NOMO-1 treated with dmso at 0.1 percent for 144 hours (cell line): ENCODE data around the gene DAZAP1.
"Not testable (repeated sequence)": the region's sequence is repeated elsewhere in the genome, so short reads cannot be mapped to it uniquely, and the experiment has no call there.

Experiments
- DNase-seq: peaks from one replicate; lab custom pipeline; 2025; ENCODE audit not compliant: unreplicated experiment; lab: John Stamatoyannopoulos, UW

DAZAP1 gene

DNA sequence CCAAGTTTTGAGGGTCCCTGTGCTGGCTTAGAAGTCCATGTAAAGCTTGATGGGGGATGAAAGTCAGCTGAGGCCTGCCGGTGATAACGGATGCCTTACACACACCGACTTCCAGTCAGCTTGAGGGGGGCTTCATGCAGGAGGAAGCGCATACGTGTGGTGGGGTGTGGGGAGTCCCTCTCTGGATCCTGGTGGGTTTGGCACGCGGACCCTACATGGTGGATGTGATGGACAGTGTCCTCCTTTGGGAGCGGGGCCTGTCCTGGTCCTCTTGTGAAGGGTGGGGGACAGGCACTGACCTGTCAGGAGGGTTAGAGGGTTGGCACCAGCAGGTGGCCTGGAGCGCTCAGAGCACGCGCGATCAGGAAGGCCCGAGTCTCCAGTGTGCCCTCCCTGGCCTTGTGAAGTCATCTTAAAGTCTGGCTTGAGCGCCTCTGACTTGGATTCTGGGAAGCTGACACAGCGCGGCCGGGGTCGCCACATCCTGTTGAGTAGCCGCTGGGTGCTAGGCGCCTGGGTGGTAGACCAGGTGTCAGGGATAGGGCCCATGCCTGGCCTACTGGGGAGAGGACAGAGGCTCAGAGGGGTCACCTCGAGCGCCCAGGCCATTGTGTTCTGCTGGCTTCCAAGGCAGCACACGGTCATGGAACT, 2.9 kb downstream of the DAZAP1 start:
- no peak for DNase-seq

DNA sequence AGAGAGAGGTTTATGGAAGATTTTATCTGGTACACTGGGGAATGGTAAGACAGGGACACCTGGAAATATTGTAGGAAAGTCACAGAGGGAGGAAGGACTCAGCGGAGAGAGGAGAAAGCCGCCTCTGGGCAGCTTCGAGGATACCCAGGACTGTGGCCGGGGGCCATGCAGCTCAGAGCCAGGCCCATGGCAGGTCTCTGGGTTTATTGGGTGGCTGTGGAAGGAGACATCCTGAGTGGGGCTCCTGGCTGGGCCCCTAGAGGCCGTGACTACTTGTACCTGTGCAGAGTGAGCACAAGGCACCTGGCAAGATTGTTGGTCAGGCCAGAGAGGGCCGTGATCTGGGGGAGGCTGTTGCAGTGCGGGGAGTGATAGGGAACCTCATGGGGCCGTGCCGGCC, 3.4 kb downstream of the DAZAP1 start:
- no peak for DNase-seq

DNA sequence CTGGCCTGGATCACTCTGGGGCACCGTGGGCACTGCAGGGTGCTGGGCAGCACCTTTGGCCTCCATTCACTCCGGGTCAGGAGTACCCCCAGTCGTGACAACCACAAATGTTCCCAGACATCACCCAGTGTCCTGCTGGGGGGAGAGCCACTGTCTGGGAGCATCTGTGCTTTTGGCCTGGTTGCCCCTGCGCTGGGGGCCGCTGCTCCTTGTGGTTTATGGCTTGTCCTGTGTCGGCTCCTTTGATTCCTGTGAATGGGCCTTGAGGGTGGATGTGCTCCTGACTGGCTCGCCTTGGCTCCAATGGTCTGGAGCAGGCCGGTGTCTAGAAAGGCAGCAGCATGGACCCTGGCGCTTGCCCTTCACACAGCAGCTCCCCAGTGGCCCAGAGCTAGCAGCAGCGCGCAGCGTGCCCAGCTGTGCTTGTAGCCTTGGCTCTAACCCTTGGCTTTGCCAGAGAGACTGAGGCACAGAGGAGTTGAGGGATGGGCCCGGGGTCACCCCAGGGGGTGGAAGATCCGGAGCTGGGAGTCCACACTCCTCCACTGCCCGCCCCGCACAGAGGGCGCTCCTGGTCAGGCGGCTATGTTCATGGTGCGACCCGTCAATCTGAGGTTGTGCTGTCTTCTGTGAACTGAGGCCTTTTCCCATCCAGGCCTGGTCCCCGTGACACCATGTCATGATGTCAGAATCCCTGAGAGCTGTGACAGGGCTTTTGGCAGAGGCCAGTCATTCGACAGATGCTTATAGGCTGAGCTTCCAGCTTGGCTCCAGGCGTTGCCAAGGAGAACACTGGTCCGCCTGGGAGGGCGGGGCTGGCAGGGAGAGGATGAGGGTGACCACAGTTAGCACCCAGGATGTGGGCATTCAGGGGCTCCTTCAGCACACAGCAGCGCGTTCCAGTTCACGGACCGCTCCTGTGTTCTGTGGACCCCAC, 4.1 kb downstream of the DAZAP1 start:
- no peak for DNase-seq

DNA sequence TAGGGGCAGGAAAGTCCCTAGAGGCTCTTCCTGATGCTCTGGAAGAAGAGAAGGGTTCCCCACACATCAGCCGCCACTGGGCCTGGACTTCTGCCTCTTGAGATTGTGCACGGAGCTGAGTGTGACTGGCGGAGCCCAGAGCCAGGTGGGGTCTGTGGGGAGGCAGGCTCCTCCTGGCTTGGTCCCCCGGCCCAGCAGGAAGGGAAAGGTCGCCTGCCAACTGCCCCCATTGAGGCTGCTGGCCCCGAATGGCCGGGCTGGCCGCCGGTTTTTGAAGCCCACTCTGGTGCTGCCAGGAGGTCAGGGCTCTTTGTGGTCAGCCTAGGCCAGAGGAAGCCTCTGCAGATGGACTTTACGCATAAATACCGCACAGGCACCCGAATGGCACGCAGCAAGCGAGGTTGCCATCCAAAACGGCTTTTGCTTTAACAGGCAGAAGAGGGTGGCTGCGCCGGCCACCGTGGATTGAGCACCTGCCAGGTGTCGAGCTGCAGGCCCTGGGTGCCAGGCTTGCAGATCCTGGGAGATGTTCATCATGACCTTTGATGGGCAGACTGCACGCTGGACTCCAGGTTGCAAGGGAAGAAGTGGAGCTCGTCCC, 5.0 kb downstream of the DAZAP1 start:
- DNase-seq = no peak

DNA sequence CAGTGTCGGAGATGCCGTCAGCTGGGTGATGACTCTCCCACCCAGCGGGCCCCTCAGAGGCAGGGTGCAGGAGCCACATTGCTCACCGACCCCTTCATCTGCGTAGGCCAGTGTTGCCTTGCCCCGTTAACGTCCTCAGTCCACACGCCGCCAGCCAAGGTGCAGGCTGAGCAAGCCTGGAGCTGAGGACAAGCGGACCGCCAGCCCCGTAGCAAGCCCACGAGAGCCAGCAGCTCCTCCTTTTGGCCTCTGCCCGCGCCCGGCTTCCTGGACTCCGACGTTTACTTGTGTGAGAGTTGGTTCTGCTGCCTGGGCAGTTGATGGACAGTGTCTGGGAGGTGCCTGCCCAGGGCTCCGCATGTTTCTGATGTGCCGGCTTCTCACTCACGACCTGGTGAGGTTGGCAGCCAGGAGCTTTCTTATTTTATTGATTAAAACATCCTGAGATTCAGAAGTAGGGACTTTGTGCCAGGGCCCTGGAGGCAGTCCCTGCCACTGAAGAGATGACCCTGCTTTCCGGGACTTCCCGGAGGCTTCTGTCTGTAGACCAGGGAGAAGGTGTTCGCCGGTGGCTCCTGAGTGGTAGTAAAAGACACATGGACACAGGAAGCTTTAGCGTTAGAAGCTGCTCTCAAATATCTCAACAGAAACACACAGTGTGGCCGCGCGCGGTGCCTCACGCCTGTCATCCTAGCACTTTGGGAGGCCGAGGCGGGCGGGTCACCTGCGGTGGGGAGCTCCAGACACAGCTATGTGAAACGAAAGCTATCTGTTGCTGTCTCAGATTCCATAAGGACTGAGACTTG, 5.8 kb downstream of the DAZAP1 start:
- DNase-seq = no peak

DNA sequence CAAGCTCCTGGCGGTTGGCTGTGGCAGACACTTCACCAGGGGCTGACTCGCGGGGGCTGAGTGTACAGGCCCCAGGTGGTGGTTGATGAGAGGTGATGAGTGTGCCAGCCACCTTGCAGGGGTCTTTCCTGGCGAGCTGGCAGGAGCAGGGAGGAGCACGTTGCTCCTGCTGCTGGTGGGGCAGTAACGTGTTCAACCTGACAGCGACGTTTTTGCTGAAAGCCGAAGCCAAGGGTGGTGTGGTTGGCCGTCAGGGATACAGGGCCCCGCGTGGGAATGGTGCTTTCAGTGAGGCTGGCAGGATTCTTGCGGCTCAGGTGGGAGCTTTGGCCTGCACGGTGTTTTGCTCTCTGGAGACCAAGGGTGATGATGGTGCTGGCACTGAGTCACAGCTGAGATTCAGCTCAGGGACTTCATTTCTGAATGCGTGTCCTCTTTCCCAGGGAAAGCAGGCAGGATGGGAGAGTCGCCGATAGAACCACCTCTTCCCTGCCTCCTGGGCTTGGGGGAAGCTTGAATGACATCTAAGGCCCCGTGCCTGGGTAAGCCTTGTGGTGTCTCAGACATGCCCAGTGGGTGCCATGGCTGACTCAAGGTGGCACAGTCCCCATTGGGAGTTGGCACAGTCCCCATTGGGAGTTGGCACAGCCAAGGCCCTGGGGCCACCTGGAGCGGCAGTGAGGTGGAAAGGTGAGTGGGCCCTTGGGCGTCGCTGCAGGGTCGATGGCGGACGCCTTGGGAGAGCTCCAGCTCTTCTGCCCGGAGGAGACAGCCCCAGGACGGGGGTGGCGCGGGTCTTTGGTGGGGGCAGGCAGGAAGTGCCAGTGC, 8.8 kb downstream of the DAZAP1 start:
- DNase-seq = no peak

DNA sequence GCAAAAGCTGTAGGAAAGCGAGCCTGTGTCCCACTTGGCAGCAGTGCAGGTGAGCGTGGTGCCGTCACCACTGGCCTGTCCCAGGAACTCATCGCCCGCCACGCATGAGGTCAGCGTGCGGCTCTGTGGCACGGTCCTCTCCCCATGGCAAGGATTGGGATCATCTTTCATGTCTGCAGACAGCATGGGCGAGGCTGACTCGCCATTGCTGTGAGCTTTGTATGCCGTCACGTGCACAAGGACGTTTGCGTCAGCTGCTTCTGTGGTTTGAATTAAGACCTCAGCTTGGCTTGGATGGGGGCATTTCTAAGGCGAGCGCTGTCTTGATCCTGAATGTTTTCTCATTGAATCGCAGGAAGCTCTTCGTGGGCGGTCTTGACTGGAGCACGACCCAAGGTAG, 9.8 kb downstream of the DAZAP1 start:
- DNase-seq = no peak

DNA sequence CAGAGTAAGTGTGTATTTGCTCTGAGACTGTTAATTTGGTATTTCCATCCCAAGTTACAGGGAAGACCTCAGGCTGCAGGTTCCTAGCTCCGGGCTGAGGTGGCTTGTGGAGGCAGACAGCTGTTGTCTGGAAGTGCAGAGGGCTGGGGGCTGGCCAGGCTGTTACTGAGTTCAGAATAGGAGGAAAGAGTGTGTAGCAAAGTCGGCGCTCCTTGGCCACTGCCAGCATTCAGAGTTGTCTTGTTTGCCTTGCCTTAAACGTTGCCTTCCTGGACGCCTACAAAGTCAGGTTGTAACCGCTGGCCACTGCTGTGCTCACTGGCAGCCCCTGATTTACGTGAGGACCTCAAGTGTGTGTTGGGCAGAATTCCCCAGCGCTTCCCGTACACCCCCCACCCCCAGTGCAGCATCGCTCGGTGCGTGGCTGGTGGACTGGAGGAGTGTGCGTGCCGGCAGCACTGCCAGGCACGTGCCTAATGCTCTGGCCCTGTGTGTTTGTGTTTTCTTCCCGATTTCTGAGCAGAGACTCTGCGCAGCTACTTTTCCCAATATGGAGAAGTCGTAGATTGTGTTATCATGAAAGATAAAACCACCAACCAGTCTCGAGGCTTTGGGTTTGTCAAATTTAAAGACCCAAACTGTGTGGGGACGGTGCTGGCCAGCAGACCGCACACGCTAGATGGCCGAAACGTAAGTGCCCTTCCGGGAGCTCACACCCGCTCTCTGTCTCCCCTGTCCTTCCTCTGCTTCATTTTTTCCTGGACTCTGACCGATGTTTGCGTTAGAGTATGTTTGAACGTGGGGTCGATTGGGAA, 10.5 kb downstream of the DAZAP1 start:
- DNase-seq = no peak

DNA sequence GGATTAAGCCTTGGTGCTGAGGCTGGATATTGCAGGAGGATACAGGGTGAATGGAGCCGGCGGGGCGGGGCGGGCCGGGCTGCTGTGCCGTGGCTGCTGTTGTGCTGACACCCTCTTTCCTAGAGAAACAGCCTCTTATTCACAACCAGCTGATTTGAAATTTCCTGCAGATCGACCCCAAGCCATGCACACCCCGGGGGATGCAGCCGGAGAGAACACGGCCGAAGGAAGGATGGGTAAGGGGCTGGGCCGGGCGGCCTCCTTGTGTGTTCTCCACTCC, 11.1 kb downstream of the DAZAP1 start:
- no peak for DNase-seq

DNA sequence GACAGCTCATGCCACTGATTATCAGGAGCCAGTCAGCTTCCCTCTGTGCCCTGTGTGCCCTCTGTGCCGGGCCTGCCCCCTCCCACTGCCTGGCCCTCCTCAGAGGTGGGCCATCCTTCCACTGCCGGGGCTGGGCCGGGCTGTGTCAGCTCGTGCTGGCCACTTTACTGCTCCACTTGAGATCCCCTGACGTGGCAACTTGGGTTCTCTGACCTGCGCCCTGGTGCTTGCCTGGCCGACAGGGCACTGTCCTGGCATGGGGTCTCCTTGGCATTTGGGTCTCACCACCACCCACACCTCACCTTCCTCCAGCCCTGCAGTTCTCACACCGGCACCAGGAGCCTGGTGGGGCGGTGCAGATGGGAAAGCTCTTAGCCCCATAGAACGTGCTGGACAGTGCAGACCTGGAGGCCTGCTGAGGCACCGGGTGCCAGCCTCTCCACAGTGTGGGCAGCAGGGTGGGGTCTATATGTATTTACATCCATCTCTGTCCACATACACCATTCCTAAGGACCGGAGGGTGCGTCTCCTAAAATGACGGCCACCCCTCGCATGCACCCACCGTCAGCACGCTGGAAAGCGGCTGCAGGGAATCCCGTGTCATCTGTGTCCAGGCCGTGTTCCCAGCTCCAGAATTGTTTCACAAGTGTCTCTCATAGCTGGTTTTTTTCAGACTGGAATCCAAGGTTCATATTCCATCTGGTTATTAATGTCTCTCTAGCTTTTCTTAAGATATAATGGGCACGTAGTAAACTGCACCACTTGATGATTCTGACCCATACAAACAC, 11.8 kb downstream of the DAZAP1 start:
- no peak for DNase-seq

DNA sequence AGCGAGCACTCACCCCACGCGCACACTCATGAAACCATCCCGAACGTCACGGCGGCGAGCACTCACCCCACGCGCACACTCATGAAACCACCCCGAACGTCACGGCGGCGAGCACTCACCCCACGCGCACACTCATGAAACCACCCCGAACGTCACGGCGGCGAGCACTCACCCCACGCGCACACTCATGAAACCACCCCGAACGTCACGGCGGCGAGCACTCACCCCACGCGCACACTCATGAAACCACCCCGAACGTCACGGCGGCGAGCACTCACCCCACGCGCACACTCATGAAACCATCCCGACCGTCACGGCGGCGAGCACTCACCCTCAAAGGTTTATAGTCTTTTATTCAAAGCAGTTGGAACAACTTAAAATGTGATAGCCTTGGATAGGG, 12.7 kb downstream of the DAZAP1 start:
- DNase-seq = not testable (repeated sequence)

DNA sequence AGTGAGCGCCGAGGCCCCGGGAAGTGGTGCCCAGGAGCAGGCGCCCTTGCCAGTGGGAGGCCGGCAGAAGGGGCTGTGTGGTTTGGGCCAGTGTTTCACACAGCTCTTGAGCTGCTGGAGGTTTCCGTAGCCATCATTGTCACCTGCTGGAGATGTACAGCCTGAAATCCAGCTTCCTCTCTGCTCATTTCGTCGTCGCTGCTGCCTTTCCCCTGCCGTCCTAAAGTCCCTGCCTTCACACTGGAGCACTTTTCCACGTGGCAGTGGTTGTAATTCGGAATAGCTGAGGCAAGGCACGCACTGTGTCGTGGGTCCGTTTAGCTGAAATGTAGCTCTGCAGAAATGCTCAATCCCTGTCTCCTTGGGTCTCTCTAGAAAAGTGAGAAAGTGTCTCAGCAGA, 13.2 kb downstream of the DAZAP1 start:
- DNase-seq = no peak

DNA sequence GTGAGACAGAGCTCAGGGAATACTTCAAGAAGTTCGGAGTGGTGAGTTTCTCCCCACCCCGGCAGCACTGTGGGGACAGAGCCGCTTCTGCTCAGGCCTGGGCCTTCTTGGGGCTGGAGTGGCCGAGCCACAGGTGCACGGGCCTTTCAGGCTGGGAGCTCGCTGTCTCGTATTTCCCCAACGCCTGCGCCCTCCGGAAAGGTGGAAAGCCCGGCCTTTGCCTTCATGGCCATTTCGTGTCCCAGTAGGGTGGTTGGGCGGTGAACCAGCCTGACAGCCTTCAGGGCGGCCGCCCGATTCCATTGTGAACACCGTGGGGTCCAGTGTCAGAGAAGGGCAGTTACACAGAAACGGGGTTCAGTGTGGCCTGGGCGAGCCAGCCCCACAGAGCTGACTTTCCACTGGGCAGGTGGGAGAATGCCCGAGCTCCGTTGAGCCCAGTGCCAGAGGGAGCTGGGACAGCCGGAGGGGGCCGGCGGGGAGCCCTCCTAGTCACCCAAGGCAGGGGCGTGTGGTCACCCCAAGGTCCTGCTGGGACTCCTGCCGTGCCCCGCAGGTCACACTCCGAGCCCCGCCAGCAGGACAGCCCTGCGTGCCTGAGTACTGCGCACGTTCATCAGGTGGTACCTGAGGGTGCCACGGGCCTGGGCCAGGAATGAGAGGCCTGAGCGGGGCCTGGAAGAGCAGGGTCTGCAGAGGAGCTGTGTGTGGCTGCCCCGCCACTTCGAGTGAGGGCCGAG, 14.0 kb downstream of the DAZAP1 start:
- no peak for DNase-seq

DNA sequence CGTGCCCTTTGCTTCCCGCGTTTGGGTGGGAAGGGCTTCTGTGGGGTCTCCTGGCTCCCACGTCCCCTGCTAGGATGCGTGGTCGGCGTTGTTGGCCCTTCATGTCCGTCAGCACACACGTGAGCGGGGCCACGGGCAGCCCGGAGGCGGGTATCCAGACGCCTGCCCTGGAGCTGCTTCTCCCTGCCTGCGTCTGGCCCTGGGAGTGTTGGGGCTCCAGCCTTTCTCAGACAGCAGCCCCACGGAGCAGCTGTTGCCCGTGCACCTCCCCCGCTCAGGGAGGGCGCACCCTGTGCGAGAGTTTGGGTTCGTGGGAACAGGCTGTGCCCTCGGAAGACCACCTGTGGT, 14.5 kb downstream of the DAZAP1 start:
- no peak for DNase-seq

DNA sequence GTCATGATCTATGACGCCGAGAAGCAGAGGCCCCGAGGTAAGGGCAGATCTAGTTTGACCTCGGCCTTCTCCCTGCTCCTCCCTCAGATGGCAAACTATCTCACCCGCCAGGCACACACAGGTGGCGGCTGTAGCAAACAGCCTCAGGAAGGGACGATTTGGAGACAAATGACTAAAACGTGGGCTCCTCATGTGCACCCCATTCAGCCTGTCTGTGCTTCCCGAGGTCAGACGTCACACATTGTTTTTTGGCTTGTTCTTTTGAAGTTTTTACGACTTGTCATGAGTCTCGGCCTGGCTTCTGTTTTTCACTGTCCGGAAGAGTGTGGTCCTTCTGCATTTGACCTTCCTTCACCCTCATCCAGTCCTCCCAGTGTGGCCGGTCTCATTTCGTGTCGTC, 15.0 kb downstream of the DAZAP1 start:
- DNase-seq = no peak

DNA sequence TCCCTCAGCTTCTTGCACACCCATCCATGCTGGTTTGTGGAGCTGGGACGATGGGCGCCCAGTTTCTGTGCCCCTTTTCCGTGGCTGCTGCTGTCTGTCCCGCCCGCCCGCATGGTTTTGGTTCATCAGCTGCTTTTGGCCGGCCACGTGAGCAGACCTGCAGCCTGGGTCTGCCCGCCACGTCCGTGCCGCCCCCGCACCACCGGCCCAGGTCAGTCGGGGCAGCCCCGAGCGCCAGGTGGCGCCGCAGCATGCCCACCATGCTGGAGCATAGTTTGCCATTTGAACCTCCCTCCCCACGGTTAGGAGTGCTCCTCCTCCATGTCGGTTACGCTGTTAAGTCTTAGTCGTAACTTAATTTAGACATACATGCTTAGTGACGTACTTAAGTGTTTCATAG, 15.6 kb downstream of the DAZAP1 start:
- no peak for DNase-seq

DNA sequence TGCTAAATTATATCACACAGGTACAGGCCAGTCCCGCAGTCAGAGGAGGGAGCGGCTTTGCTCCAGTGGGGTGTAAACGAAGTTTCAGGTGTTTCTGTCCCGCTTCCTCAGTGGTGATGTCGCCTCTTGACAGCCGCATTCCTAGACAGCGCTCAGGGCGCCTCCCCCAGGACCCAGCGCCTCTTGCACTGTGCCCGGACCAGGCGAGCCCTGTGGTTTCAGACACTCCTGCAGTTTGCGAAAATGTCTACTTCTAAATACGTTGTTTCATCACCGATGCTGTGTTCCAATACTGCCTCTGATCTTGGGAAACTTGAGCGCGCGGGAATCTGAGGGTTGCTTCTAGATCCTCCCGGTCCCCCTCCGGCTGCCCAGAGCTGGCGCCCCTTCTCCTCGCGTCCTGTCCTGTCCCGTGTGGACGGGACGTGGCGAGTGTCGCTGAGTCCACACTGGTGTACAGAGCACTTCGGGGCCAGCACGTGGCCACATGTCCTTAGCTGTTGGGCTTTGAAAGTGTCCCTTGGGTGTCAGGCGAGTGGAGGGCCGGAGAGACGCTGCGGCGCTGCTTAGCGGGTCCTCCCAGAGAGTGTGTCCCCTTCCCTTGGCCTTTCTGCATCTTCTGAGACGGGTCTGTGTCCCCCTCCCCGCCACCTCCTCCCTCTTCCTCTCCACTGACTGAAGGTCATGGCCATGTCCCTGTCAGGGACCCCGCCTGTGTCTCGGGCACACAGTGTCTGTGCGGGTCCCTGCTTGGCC, 16.2 kb downstream of the DAZAP1 start:
- DNase-seq = no peak
